Activated T-helper 1 cell treated with Interleukin-2 at 50 U/mL for 16 hours (primary cell): Measurements from ENCODE around the gene UBL7.
A peak's percentile ranks its signal among the peaks of the same experiment; 100 is the strongest.

ENCODE experiments used
- DNase-seq: peaks from one replicate; pipeline ENCODE4 v3.0.0-alpha.2; 2020; ENCODE audit warnings: low read depth

Gene UBL7

GRCh38 chr15:74441248-74441941, 19.6 kb downstream of the UBL7 start:
- DNase-seq: no peak

- peak; percentile 55 for DNase-seq
Observed at GRCh38 chr15:74438721-74439316, 22.1 kb downstream of the UBL7 start.

GRCh38 chr15:74438206-74438605, 22.8 kb downstream of the UBL7 start:
- DNase-seq: no peak

GRCh38 chr15:74434263-74435136, 26.5 kb downstream of the UBL7 start:
- DNase-seq: no peak

DNA sequence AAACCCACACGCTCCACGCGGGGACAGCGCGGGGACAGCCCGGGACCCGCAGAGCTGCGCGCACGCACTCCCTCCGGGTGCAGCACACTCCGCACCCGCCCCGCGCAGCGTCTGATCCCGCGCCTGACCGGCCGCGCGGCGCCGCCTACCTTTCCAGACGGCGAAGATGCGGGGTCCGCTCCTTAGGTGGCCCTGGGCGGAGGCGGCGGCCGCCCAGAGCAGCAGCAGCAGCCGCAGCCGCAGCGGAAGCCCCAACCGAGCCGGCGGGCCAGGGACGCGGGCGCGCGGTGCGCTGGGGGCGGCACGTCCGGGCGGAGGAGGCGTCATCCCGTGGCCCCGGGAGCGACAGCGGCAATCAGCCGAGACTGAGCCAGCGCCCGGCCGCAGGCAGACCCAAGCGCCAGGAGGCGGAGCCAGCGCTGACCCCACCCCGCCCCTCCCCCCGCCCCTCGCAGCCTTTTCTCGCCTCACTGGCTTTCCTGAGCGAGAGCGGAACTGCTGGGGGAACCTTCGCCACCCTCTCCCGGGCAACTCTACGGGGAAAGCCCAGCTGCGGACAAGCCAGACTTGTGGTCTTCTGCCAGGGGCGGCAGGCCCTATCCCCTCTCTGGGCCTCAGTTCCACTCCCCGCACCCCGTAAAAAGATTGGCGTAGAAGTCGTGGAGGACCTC, 27.2 kb downstream of the UBL7 start, which contains the start of gene SEMA7A:
Gene SEMA7A (minus strand): TSS at position 367 of the 671 bp plus-strand sequence. CDS start 40 bp downstream, at position 327.
- peak; percentile 61 for DNase-seq

GRCh38 chr15:74432968-74433591, 27.9 kb downstream of the UBL7 start:
- DNase-seq: no peak

GRCh38 chr15:74432271-74432967, 28.5 kb downstream of the UBL7 start:
- no peak for DNase-seq

GRCh38 chr15:74431645-74432044, 29.3 kb downstream of the UBL7 start:
- no peak for DNase-seq

DNA sequence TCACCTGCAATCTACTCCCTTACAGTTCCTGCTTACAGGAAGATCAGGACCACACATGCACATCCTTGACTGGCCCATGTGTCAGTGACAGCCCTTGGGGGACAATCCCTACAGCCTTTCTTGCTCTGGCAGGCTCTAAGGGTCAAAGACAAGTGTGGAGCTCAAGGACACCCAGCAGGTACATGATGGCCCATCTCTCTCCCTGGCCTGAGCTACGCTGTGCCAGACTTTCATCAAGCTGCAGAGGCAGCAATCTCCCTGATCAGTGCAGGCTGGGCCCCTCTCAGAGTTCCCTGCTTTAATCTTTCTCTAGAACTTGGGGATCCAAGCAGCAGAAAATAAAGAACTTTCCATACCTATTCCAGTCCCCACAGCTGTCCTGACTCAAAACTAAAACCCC, 29.8 kb downstream of the UBL7 start:
- no peak for DNase-seq

- DNase-seq: no peak
Observed at GRCh38 chr15:74430510-74430951, 30.4 kb downstream of the UBL7 start.

DNA sequence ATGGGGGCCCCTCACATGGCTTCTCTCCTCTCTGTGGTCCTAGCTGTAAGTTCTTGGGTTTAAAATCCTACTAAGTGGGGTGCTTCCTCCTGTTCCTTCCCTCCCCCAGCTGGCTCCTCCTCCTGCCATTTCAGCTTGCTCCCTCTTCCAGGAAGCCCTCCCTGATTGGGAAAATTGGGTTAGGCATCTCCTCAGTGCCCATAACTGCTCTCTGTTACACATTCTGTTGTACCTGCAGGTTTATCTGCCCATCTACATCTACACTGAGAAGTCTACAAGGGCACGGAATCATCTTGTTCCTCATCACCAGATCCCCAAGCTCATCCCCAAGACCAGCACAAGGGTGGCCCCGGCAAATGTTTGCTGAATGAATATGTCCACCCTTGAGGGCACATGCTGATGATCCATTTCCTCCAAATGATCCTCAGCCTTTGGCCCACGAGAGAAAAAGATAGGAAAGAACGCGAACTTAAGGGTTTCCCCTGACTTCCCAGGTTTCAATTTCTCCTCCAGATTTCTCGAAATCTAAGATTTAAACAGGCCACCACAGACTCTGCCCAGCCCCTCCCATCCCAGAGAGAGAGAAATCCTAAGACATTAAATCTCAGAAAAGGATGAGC, 31.1 kb downstream of the UBL7 start:
- DNase-seq: no peak

- DNase-seq: no peak
Observed at GRCh38 chr15:74428970-74429780, 31.8 kb downstream of the UBL7 start.

DNA sequence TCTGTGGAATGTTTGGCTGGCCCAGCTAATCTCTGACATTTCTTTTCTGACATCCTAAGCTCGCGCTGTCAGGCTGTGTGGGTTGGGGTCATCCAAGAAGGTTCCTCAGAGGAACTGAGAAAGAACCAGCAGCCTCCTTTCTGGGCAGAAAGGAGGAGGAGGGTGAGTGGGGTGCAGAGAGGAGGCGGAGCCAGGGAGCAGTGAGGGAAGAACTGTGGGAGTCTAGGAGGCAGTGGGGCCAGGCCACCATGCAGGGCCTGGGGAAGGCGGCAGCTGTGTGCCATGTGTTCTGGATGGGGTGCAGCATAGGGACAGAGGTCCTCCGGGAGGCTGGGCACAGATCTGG, 32.5 kb downstream of the UBL7 start:
- DNase-seq: no peak

DNA sequence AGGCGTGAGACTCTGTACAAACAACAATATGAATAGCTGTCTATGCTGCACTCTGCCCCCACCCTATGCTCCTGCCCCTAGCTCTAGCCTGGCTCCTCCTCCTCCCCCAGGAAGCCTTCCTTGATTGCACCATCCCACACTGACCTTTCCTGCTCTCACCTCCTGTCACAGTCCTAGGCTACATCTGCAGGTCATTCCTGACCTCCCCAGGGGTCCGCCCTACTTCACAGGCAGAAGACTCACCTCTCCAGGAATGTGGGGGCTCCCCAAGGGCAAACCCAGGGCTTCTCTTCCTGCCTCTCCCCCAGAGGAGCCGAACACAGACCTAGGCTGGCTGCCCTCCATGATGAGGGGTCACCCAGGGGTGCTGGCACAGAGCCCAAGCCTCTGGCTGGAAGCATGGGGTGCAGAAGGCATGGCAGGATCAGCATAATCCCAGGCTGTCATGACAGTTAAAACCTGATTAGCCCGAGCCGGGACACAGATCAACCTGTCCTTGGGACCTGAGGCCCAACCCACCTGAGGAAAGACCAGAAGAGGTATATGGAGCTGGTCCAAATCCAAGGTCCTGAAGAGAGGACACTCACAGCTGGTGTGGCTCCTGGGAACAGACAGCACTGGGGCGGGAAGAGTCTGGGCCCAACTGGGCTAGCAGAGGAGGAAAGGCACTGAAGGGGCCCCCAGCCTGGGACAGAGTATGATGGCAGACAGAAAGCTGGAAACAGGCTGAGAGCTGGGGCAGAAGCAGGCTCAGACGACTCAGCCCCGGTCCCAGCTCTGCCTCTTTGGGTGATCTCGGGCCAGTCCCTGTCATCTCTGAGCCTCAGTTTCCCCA, 33.1 kb downstream of the UBL7 start:
- DNase-seq: no peak

DNA sequence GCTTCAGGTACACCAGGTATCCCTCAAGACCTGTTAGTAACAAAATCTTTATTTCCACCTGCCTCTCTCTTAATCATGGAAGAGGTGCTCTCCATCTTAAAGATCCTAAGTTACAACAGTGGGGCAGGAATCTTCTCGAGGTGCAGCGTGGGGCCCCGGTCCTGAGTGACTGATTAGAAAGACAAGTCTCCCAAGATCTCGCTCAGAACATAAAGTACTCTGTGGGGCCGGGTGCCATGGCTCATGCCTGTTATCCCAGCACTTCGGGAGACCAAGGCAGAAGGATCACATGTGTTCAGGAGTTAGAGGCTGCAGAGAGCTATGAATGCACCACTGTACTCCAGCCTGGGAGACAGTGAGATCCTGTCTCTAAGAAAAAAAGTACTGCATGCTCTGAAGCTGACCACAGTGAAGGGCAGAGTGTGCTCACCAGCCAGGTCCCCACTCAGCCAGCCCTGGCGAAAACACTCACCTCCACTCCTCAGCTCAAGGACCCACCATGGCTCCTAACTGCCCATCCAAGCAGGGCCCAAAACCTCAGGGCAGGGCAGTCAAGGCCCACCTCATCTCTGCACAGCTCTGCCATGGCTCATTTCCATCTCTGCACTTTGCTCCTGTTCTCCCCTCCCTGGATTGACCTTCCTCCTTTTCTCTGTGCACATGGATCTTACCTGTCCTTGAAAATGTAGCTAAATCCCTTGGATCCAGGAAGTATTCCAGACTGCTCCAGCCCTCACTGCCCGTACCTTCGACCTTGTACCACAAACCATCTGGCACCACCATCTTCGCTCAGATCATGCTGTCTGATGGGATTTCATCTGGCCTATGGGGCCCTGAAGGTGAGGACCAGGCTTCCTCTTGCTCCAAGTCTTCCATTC, 34.3 kb downstream of the UBL7 start:
- no peak for DNase-seq

DNA sequence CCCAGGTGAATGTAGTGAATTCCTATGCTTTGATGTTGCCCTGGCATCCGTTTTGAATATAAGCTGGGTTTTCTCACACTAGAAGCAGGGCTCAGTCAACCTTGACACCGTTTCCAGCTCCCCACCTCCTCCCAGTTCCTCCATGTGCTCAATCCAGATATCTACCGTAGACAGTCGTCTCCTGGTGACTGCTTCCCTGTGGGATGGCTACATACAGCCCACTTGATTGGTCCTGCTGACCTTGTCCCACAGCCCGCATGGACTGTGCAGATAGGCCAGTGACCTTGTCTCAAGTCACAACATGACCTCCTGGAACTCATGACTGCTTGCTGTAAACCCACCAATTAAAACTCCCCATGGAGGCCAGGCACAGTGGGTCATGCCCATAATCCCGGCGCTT, 35.3 kb downstream of the UBL7 start:
- DNase-seq: no peak

- DNase-seq: no peak
Observed at GRCh38 chr15:74424901-74425528, 35.9 kb downstream of the UBL7 start.
